K562 (cell line): Measurements from ENCODE around the gene GEMIN8. TPM values are rescaled to one million over a fixed set of nuclear protein-coding genes. Genes with fewer than 3 reads are reported as not detected.

ENCODE experiments used
- ATAC-seq: fragments of 200-7000 bp; cut with Tn5 transposase; 3 replicates; pipeline ENCODE4 v1.9.1; 2020; ENCODE audit warnings: moderate library complexity
- BruUV-seq: library from RNA; stranded (reverse); fragments of 400-500 nt; replicated peaks from 2 replicates; lab custom pipeline; 2021; lab: Mats Ljungman, UMichigan
- CTCF ChIA-PET: fragments of 300-600 bp; formaldehyde crosslinking; extraction: SDS; loops from one replicate; lab custom pipeline; 2021; ENCODE audit warnings: low intra/inter-chr PET ratio; lab: Yijun Ruan, JAX
- POLR2A ChIA-PET: fragments of 300-600, 350-650 bp; sonication (Branson Sonifier 250); formaldehyde crosslinking; extraction: SDS; loops from one replicate; lab custom pipeline; 2021; ENCODE audit warnings: antibody characterized with exemption, inconsistent platforms; lab: Yijun Ruan, JAX
- DNase-seq, 4 experiments: peaks; one replicate each; pipeline versions ENCODE4 v3.0.0 to v3.0.0-alpha.2; 2011 to 2018; ENCODE audit warnings: low spot score in 3 of 4, mixed read lengths in 3 of 4; ENCODE audit errors: extremely low read depth in 1 of 4
- FAIRE-seq: peaks from 2 replicates; lab custom pipeline; 2011; peaks lifted over from hg19 to GRCh38; lab: Jason Lieb, UNC
- H2AFZ ChIP-seq: 2 replicates; pipeline ENCODE4 v1.6.0; 2011; ENCODE audit warnings: low read depth, low read length, control low read depth, inconsistent platforms
- H3K27ac ChIP-seq: fragments of 200-600 bp; 3 replicates; pipeline ENCODE4 v1.8.0; 2011; ENCODE audit warnings: low read depth, mild to moderate bottlenecking, control low read depth, inconsistent platforms, low read length, moderate library complexity, mixed read lengths; ENCODE audit errors: extremely low read depth
- H3K27me3 ChIP-seq, 2 experiments: fragments of 300-600 bp in 1 of 2; 2 replicates in 1 of 2; 3 replicates in 1 of 2; pipeline versions ENCODE4 v1.6.0 to v1.8.0; 2011; ENCODE audit warnings: inconsistent platforms in 2 of 2, low read length in 2 of 2, mild to moderate bottlenecking in 1 of 2, mixed read lengths in 1 of 2, moderate library complexity in 1 of 2; ENCODE audit not compliant: control insufficient read depth in 2 of 2, insufficient read depth in 2 of 2
- H3K36me3 ChIP-seq: fragments of 300-600 bp; 3 replicates; pipeline ENCODE4 v1.8.0; 2011; ENCODE audit warnings: mild to moderate bottlenecking, low read length, inconsistent platforms; ENCODE audit not compliant: control insufficient read depth, insufficient read depth
- H3K4me1 ChIP-seq, 2 experiments: fragments of 200-600 bp in 1 of 2; replicated peaks in 1 of 2; 2 replicates in 1 of 2; 3 replicates in 1 of 2; pipeline versions ENCODE4 v1.5.1 to v1.8.0; 2011; ENCODE audit warnings: inconsistent platforms in 2 of 2, low read length in 2 of 2, mild to moderate bottlenecking in 1 of 2, mixed read lengths in 1 of 2, moderate library complexity in 1 of 2; ENCODE audit not compliant: control insufficient read depth in 2 of 2, insufficient read depth in 2 of 2
- H3K4me2 ChIP-seq: 2 replicates; pipeline ENCODE4 v1.6.1; 2011; ENCODE audit warnings: low read length, control low read depth, inconsistent platforms, mixed read lengths; ENCODE audit not compliant: insufficient read depth
- H3K4me3 ChIP-seq: fragments of 200-600 bp; sonication (generic), shearing (Covaris generic); 2 replicates; pipeline ENCODE4 v1.5.1; 2016; ENCODE audit warnings: control low read depth, inconsistent platforms
- H3K79me2 ChIP-seq: fragments of 200-600 bp; 3 replicates; pipeline ENCODE4 v1.8.0; 2011; ENCODE audit warnings: low read length, inconsistent platforms; ENCODE audit not compliant: control insufficient read depth, insufficient read depth
- H3K9ac ChIP-seq, 2 experiments: 2 replicates each; pipeline versions ENCODE4 v1.6.0 to v1.6.1; 2011; ENCODE audit warnings: low read depth in 2 of 2, low read length in 2 of 2, control low read depth in 1 of 2, inconsistent platforms in 1 of 2, mild to moderate bottlenecking in 1 of 2, mixed read lengths in 1 of 2; ENCODE audit not compliant: insufficient read depth in 1 of 2
- H3K9me1 ChIP-seq: one replicate; pipeline ENCODE4 v1.6.0; 2011; ENCODE audit warnings: inconsistent platforms, mild to moderate bottlenecking, low read length, moderate library complexity; ENCODE audit not compliant: control insufficient read depth, insufficient read depth
- H3K9me3 ChIP-seq: replicated peaks from 2 replicates; pipeline ENCODE4 v1.5.1; 2011; ENCODE audit warnings: low read depth, low read length, inconsistent platforms; ENCODE audit not compliant: control insufficient read depth, insufficient read depth
- H4K20me1 ChIP-seq: replicated peaks from 2 replicates; pipeline ENCODE4 v1.6.1; 2011; ENCODE audit warnings: low read length, inconsistent platforms, mixed read lengths; ENCODE audit not compliant: control insufficient read depth, insufficient read depth
- MAFG ChIP-seq: fragments of 450-650 bp; conservative IDR thresholded peaks from 2 replicates; pipeline ENCODE4 v1.6.1; 2016; ENCODE audit warnings: missing genetic modification characterization, missing compliant biosample characterization
- NEUROD1 ChIP-seq: fragments of 150-350 bp; IDR thresholded peaks from 2 replicates; pipeline ENCODE4 v1.6.1; 2014; ENCODE audit warnings: borderline replicate concordance, low read length, low read depth; ENCODE audit not compliant: partially characterized antibody
- TRIM28 ChIP-seq: fragments of 450-650 bp; IDR thresholded peaks from 2 replicates; pipeline ENCODE4 v1.6.1; 2017
- ZC3H8 ChIP-seq: fragments of 450-650 bp; IDR thresholded peaks from 2 replicates; pipeline ENCODE4 v1.6.1; 2017
- ZNF3 ChIP-seq: fragments of 250-450 bp; sonication (Bioruptor Pico); IDR thresholded peaks from 2 replicates; pipeline ENCODE4 v1.5.0; 2021; ENCODE audit warnings: mild to moderate bottlenecking, moderate library complexity
- ZNF699 ChIP-seq: fragments of 250-450 bp; sonication (Bioruptor Pico); IDR thresholded peaks from 2 replicates; pipeline ENCODE4 v1.8.0; 2021; ENCODE audit warnings: mild to moderate bottlenecking, moderate library complexity; ENCODE audit not compliant: insufficient replicate concordance
- ZNF764 ChIP-seq: fragments of 250-450 bp; sonication (Bioruptor Pico); IDR thresholded peaks from 2 replicates; pipeline ENCODE4 v1.4.0; 2020; ENCODE audit warnings: low read depth, mild to moderate bottlenecking, moderate library complexity
- WGBS: fragments of 100-300 bp; shearing (Covaris generic); methylation state at CpG from one replicate; pipeline ENCODE4 v1.1.6; 2016; ENCODE audit warnings: low coverage, mixed read lengths; ENCODE audit not compliant: insufficient coverage; ENCODE audit errors: missing lambda C conversion rate; 5-methylcytosine and 5-hydroxymethylcytosine counted together
- in situ Hi-C: fragments of 300-500 bp; cut with MboI; formaldehyde crosslinking; loops from 4 replicates; pipeline ENCODE4 v1.15.0; 2018; ENCODE audit warnings: inconsistent platforms, mixed read lengths
- intact Hi-C: fragments of 100-400 bp; cut with micrococcal nuclease; formaldehyde crosslinking; loops from 2 replicates; pipeline ENCODE4 v1.14.2; 2022
- polyA plus RNA-seq, 8 experiments: library from polyadenylated mRNA; depleted of rRNA in 4 of 8; stranded (reverse) in 5 of 8; unstranded in 3 of 8; fragments of >200 nt; fragmentation: Nextera tagmentation in 2 of 8; fragmentation: Illumina TruSeq in 1 of 8; extraction: Ambion mirVana in 2 of 8; extraction: Trizol in 1 of 8; gene quantifications; 2 replicates each; pipeline versions ENCODE4 v1.2.1 to v1.2.3, GENCODE V29; 2011 to 2014; ENCODE audit warnings: inconsistent platforms in 1 of 8, missing spikeins in 1 of 8
- total RNA-seq, 7 experiments: library from RNA; depleted of rRNA in 6 of 7; stranded (reverse); fragments of >200 nt in 6 of 7; fragmentation: Illumina TruSeq in 2 of 7; extraction: Trizol in 2 of 7; gene quantifications; 2 replicates each; pipeline versions ENCODE4 v1.2.1 to v1.2.3, GENCODE V29; 2011 to 2021; ENCODE audit warnings: low replicate concordance in 1 of 7
- TF ChIP-seq, protein P1 (sequence below), 2 experiments: IDR thresholded peaks; 2 replicates each; pipeline ENCODE4 v1.6.1; 2011; ENCODE audit warnings: borderline replicate concordance in 1 of 2, control low read depth in 1 of 2, low read depth in 1 of 2, low read length in 1 of 2, mild to moderate bottlenecking in 1 of 2, mixed read lengths in 1 of 2, moderate library complexity in 1 of 2; ENCODE audit not compliant: insufficient read depth in 1 of 2, insufficient read length in 1 of 2, poor library complexity in 1 of 2, severe bottlenecking in 1 of 2; ENCODE audit errors: extremely low read depth in 1 of 2
- TF ChIP-seq, protein P2 (sequence below): sonication (generic); formaldehyde crosslinking; IDR thresholded peaks from 2 replicates; pipeline ENCODE4 v1.8.1; 2023; ENCODE audit warnings: mild to moderate bottlenecking, missing genetic modification reagents
- TF ChIP-seq, protein P3 (sequence below): fragments of 250-450 bp; sonication (Bioruptor Pico); IDR thresholded peaks from 2 replicates; pipeline ENCODE4 v1.5.0; 2021; ENCODE audit warnings: mild to moderate bottlenecking, moderate library complexity

GEMIN8 gene
- total and polyA plus RNA-seq, 9 of the 15 experiments (the other 6 are each of a cell fraction or from before 2014, with no cell fraction given): 10.9 to 29.1 (median 16.9) TPM

DNA sequence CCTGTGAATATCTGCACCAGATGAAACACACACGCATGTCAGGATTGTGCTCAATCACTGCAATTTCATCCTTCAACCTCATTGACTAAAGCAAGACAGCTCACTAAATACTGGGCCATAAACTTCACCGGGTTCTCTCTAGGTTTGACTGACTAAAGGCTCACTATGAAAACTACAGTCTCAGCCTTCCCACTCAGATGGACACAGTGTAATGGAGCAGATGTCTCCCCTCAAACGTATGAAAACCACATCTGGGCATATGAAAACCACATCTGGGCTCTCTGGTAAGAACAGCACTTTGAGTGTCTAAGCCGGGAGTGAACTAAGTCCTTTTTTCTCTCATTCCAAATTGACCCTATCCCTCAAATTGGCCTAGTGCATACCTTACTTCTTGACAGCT, 15.2 kb downstream of the GEMIN8 start (continued):
- TF ChIP-seq TRIM28 (no peak), ZNF699 (CRISPR knock-in tag) (no peak), NEUROD1 (no peak)
- TF ChIP-seq, protein P1, sequence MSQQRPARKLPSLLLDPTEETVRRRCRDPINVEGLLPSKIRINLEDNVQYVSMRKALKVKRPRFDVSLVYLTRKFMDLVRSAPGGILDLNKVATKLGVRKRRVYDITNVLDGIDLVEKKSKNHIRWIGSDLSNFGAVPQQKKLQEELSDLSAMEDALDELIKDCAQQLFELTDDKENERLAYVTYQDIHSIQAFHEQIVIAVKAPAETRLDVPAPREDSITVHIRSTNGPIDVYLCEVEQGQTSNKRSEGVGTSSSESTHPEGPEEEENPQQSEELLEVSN (IDR thresholded peaks at IDR 0.05; ENCODE audit: borderline replicate concordance in 1 of 2, extremely low read depth in 1 of 2, insufficient read depth in 1 of 2, insufficient read length in 1 of 2, low read depth in 1 of 2, low read length in 1 of 2, poor library complexity in 1 of 2, severe bottlenecking in 1 of 2): no peak
- TF ChIP-seq, all 486 proteins: peak for 0

DNA sequence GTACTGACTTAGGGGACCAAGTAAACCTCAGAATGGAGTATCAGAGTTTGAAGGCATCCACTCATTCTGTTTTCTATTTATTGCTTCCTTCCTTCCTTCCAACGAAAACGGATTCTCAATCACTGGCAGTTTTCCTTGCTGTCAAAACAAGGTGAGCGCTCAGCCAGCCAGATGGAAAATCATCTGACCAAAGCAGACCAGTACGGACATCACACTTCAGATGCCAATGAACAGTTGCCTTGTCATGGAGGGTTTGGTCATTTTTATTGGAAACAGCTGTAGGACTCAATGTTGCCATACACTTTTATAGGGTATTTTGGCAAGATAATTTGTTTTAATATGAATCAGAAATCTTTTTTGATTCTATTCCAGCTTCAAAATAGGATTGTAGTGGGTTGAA, 16.6 kb downstream of the GEMIN8 start:
- FAIRE-seq (no peak), DNase-seq (no peak), ATAC-seq (no peak)
- in situ Hi-C loops: no loop called here
- no peak overlapping the region for H2AFZ ChIP-seq
- H3K4me3 ChIP-seq: no peak overlapping the region
- intact Hi-C loops: no loop called here
- CTCF ChIA-PET: no interaction called here
- no peaks in the 10 kb centered on the region for H3K36me3 ChIP-seq
- TF ChIP-seq, protein P2, sequence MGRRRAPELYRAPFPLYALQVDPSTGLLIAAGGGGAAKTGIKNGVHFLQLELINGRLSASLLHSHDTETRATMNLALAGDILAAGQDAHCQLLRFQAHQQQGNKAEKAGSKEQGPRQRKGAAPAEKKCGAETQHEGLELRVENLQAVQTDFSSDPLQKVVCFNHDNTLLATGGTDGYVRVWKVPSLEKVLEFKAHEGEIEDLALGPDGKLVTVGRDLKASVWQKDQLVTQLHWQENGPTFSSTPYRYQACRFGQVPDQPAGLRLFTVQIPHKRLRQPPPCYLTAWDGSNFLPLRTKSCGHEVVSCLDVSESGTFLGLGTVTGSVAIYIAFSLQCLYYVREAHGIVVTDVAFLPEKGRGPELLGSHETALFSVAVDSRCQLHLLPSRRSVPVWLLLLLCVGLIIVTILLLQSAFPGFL: no peak
- TF ChIP-seq ZC3H8: no peak
- TF ChIP-seq MAFG (tag): no peak
- no peak for TF ChIP-seq ZNF3 (CRISPR knock-in tag)
- TF ChIP-seq, protein P3, sequence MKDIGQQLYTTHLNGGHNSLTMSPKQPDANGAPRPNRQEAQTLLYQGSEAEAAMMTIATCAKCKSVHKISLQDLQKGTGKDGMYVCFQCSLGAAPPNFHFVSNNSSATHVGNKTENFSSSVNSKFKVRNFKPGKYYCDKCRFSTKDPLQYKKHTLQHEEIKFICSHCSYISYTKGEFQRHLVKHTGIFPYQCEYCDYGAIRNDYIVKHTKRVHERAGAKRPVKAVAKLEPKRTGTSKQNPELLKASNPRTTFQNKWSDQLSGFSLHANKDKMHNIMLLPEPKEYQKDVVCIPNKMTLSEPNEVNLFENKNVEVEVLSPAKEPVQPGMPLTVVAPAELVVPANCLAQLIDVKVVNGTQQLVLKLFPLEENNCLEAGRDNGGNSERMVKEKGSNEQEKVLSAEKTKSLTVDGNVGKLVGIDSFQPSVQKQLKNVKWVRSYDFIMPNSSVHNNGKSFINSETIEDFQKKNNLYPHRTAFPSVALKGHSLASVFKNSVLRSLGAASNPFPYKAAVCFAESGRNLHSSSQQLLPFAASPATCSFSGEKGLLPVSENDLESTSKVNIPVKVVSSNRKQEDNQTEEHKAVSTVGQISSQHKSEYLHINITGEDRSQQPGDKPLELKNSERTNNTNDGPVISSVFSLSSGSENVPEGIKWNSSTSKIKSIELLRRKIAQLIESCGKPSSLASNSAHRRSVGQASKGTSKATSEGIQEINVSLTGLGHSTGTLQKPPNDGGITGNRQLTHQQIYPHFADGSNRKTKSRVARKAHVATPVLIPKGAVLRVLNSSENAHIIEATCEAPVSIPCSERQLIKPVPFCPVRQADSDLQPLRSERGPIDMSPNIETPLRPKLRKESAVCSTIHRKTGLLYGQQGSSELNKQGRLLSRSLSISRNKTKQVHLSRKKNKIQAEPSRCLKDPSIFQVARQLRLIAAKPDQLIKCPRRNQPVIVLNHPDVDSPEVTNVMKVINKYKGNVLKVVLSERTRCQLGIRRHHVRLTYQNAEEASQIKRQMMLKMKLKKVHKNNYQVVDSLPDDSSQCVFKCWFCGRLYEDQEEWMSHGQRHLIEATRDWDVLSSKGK (CRISPR knock-in tag): no peak
- no peak for TF ChIP-seq ZNF764
- POLR2A ChIA-PET: no interaction called here
- no peaks in the 10 kb centered on the region for H3K9me1 ChIP-seq
- H3K4me2 ChIP-seq: no peak overlapping the region
- 79% methylated on average over 4 of the region's 4 CpGs for WGBS
- no peaks in the 10 kb centered on the region for H3K9me3 ChIP-seq
- H3K79me2 ChIP-seq: no peaks in the 10 kb centered on the region
- no peaks in the 10 kb centered on the region for H3K4me1 ChIP-seq
- H3K27me3 ChIP-seq: no peaks in the 10 kb centered on the region
- BruUV-seq: no TSS peak
- H3K9ac ChIP-seq: no peak overlapping the region
- no peak overlapping the region for H3K27ac ChIP-seq
- no peaks in the 10 kb centered on the region for H4K20me1 ChIP-seq
